22Rv1 (cell line): ENCODE data around the gene CNTNAP2.
"Not testable (repeated sequence)": the region's sequence is repeated elsewhere in the genome, so short reads cannot be mapped to it uniquely, and the experiment has no call there.

ENCODE experiments used
- H3K27ac ChIP-seq: fragments of 450-650 bp; 2 replicates; pipeline ENCODE4 v1.5.1; 2017
- CTCF ChIP-seq: fragments of 450-650 bp; IDR thresholded peaks from 2 replicates; pipeline ENCODE4 v1.5.1; 2017; ENCODE audit warnings: mild to moderate bottlenecking
- ZFX ChIP-seq: fragments of 450-650 bp; IDR thresholded peaks from 2 replicates; pipeline ENCODE4 v1.6.1; 2017; ENCODE audit warnings: antibody characterized with exemption, borderline replicate concordance

CNTNAP2 gene

GRCh38 chr7:148403466-148403993 lies 2286.9 kb downstream of the CNTNAP2 start:
- no peak overlapping the region for H3K27ac ChIP-seq
- TF ChIP-seq ZFX (no peak), CTCF (no peak)

- TF ChIP-seq ZFX = no peak
- TF ChIP-seq CTCF = no peak
- H3K27ac ChIP-seq = no peak overlapping the region
Measured at GRCh38 chr7:148408307-148408706, 2291.7 kb downstream of the CNTNAP2 start.

GRCh38 chr7:148410905-148411304 lies 2294.3 kb downstream of the CNTNAP2 start:
- H3K27ac ChIP-seq = no peak overlapping the region
- TF ChIP-seq ZFX (no peak), CTCF (no peak)

- no peak for TF ChIP-seq ZFX
- no peak for TF ChIP-seq CTCF
Measured at GRCh38 chr7:148412691-148413090, 2296.1 kb downstream of the CNTNAP2 start.

GRCh38 chr7:148419856-148420832 lies 2303.5 kb downstream of the CNTNAP2 start:
- TF ChIP-seq ZFX (no peak), CTCF (no peak)

More at GRCh38 chr7:148412691-148413090, 2296.1 kb downstream of the CNTNAP2 start:
- no peak overlapping the region for H3K27ac ChIP-seq

GRCh38 chr7:148422030-148422429 lies 2305.4 kb downstream of the CNTNAP2 start:
- H3K27ac ChIP-seq = no peak overlapping the region
- TF ChIP-seq ZFX (no peak), CTCF (no peak)

More at GRCh38 chr7:148419856-148420832, 2303.5 kb downstream of the CNTNAP2 start:
- no peak overlapping the region for H3K27ac ChIP-seq

GRCh38 chr7:148426393-148426792 lies 2309.8 kb downstream of the CNTNAP2 start:
- H3K27ac ChIP-seq = not testable (repeated sequence)

- not testable (repeated sequence) for H3K27ac ChIP-seq
Measured at GRCh38 chr7:148430690-148431089, 2314.1 kb downstream of the CNTNAP2 start.
